Activated T-cell treated with anti-CD3 and anti-CD28 coated beads, Interleukin-2, amount 50 U/mL, for 4 hours (primary cell): ENCODE measurements around the gene C17orf50. TPM values are rescaled to one million over a fixed set of nuclear protein-coding genes. Genes with fewer than 3 reads are reported as not detected.

Experiments used
- ATAC-seq, 2 donors: fragments of 200-7000 bp; cut with Tn5 transposase; one replicate each; pipeline ENCODE4 v1.10.0; 2021
- DNase-seq: peaks from one replicate; pipeline ENCODE4 v3.0.0-alpha.2; 2020
- H3K27me3 Mint-ChIP-seq: one replicate; pipeline ENCODE4 v1.8.0; 2021; ENCODE audit warnings: low read depth, mixed read lengths
- H3K36me3 Mint-ChIP-seq: one replicate; pipeline ENCODE4 v1.8.0; 2022; ENCODE audit warnings: mixed read lengths; ENCODE audit not compliant: insufficient read depth
- H3K4me1 Mint-ChIP-seq: one replicate; pipeline ENCODE4 v1.8.0; 2021; ENCODE audit warnings: low read depth, mixed read lengths
- H3K4me3 Mint-ChIP-seq: one replicate; pipeline ENCODE4 v1.8.0; 2021; ENCODE audit warnings: mild to moderate bottlenecking, moderate library complexity, mixed read lengths
- H3K9me3 Mint-ChIP-seq: one replicate; pipeline ENCODE4 v1.8.0; 2021; ENCODE audit warnings: mixed read lengths
- total RNA-seq, 3 donors: library from RNA; stranded (reverse); gene quantifications; one replicate each; pipeline ENCODE4 v1.2.1, GENCODE V29; 2021

C17orf50 gene
- total RNA-seq, 3 donors from 2014 or later: not detected

- ATAC-seq: no peak
- no peak for DNase-seq
- H3K36me3 Mint-ChIP-seq: no peaks in the 10 kb centered on the region
- no peaks in the 10 kb centered on the region for H3K4me1 Mint-ChIP-seq
- no peak overlapping the region for H3K4me3 Mint-ChIP-seq
- H3K9me3 Mint-ChIP-seq: no peaks in the 10 kb centered on the region
- H3K27me3 Mint-ChIP-seq: peaks cover 1% of the 10 kb centered on the region
Observed at GRCh38 chr17:35757243-35757642, 3.4 kb upstream of the C17orf50 start.

GRCh38 chr17:35761601-35762000 lies 914 bp downstream of the C17orf50 start:
- Mint-ChIP-seq H3K27me3 (no peaks in the 10 kb centered on the region), H3K4me3 (no peak overlapping the region), H3K9me3 (no peaks in the 10 kb centered on the region), H3K4me1 (peaks cover 8% of the 10 kb centered on the region), H3K36me3 (no peaks in the 10 kb centered on the region)
- DNase-seq (no peak), ATAC-seq (no peak)

- H3K36me3 Mint-ChIP-seq: no peaks in the 10 kb centered on the region
- no peaks in the 10 kb centered on the region for H3K27me3 Mint-ChIP-seq
- no peak for DNase-seq
- H3K4me3 Mint-ChIP-seq: peak overlapping the region; percentile 87
- ATAC-seq: no peak
- H3K4me1 Mint-ChIP-seq: peaks cover 8% of the 10 kb centered on the region
- H3K9me3 Mint-ChIP-seq: no peaks in the 10 kb centered on the region
Observed at GRCh38 chr17:35763767-35764122, 3.1 kb downstream of the C17orf50 start.

GRCh38 chr17:35764123-35764991 lies 3.7 kb downstream of the C17orf50 start:
- H3K4me3 Mint-ChIP-seq: peak overlapping the region; percentile 87
- H3K27me3 Mint-ChIP-seq: no peaks in the 10 kb centered on the region
- peaks cover 8% of the 10 kb centered on the region for H3K4me1 Mint-ChIP-seq
- peak; percentile 94 for ATAC-seq
- no peaks in the 10 kb centered on the region for H3K36me3 Mint-ChIP-seq
- peak; percentile 84 for DNase-seq
- H3K9me3 Mint-ChIP-seq: no peaks in the 10 kb centered on the region

GRCh38 chr17:35765086-35765710 lies 4.5 kb downstream of the C17orf50 start:
- ATAC-seq (no peak), DNase-seq (no peak)
- Mint-ChIP-seq H3K4me3 (peak overlapping the region; percentile 87), H3K9me3 (no peaks in the 10 kb centered on the region), H3K27me3 (no peaks in the 10 kb centered on the region), H3K4me1 (peaks cover 8% of the 10 kb centered on the region), H3K36me3 (no peaks in the 10 kb centered on the region)

GRCh38 chr17:35765756-35766488 lies 5.2 kb downstream of the C17orf50 start:
- no peak for DNase-seq
- Mint-ChIP-seq H3K27me3 (no peaks in the 10 kb centered on the region), H3K9me3 (no peaks in the 10 kb centered on the region), H3K4me1 (peaks cover 8% of the 10 kb centered on the region), H3K4me3 (no peak overlapping the region), H3K36me3 (no peaks in the 10 kb centered on the region)
- ATAC-seq: no peak

GRCh38 chr17:35766489-35766877 lies 5.8 kb downstream of the C17orf50 start:
- DNase-seq: no peak
- no peak for ATAC-seq
- Mint-ChIP-seq H3K36me3 (no peaks in the 10 kb centered on the region), H3K4me1 (peaks cover 8% of the 10 kb centered on the region), H3K9me3 (no peaks in the 10 kb centered on the region), H3K27me3 (no peaks in the 10 kb centered on the region), H3K4me3 (no peak overlapping the region)

GRCh38 chr17:35766903-35767510 lies 6.3 kb downstream of the C17orf50 start:
- no peaks in the 10 kb centered on the region for H3K36me3 Mint-ChIP-seq
- peaks cover 8% of the 10 kb centered on the region for H3K4me1 Mint-ChIP-seq
- DNase-seq: peak; percentile 18
- no peak for ATAC-seq
- no peak overlapping the region for H3K4me3 Mint-ChIP-seq
- H3K27me3 Mint-ChIP-seq: no peaks in the 10 kb centered on the region
- H3K9me3 Mint-ChIP-seq: no peaks in the 10 kb centered on the region

- Mint-ChIP-seq H3K27me3 (peaks cover 4% of the 10 kb centered on the region), H3K4me3 (no peak overlapping the region), H3K4me1 (peaks cover 8% of the 10 kb centered on the region), H3K36me3 (no peaks in the 10 kb centered on the region), H3K9me3 (no peaks in the 10 kb centered on the region)
- DNase-seq (no peak), ATAC-seq (no peak)
Observed at GRCh38 chr17:35768797-35769196, 8.1 kb downstream of the C17orf50 start.

- no peaks in the 10 kb centered on the region for H3K36me3 Mint-ChIP-seq
- DNase-seq (no peak), ATAC-seq (no peak)
- no peak overlapping the region for H3K4me3 Mint-ChIP-seq
- H3K9me3 Mint-ChIP-seq: no peaks in the 10 kb centered on the region
- peaks cover 9% of the 10 kb centered on the region for H3K27me3 Mint-ChIP-seq
- peaks cover 2% of the 10 kb centered on the region for H3K4me1 Mint-ChIP-seq
Observed at GRCh38 chr17:35769895-35770486, 9.3 kb downstream of the C17orf50 start.

GRCh38 chr17:35773129-35773528 lies 12.4 kb downstream of the C17orf50 start:
- ATAC-seq (no peak), DNase-seq (no peak)
- Mint-ChIP-seq H3K4me1 (no peaks in the 10 kb centered on the region), H3K27me3 (peaks cover 15% of the 10 kb centered on the region), H3K9me3 (no peaks in the 10 kb centered on the region), H3K36me3 (no peaks in the 10 kb centered on the region), H3K4me3 (no peak overlapping the region)

GRCh38 chr17:35773679-35774425 lies 13.2 kb downstream of the C17orf50 start:
- Mint-ChIP-seq H3K4me3 (no peak overlapping the region), H3K27me3 (peaks cover 15% of the 10 kb centered on the region), H3K9me3 (no peaks in the 10 kb centered on the region), H3K36me3 (no peaks in the 10 kb centered on the region), H3K4me1 (no peaks in the 10 kb centered on the region)
- no peak for DNase-seq
- ATAC-seq: no peak

- H3K9me3 Mint-ChIP-seq: no peaks in the 10 kb centered on the region
- no peak overlapping the region for H3K4me3 Mint-ChIP-seq
- no peaks in the 10 kb centered on the region for H3K36me3 Mint-ChIP-seq
- ATAC-seq (no peak), DNase-seq (no peak)
- H3K4me1 Mint-ChIP-seq: no peaks in the 10 kb centered on the region
- H3K27me3 Mint-ChIP-seq: peaks cover 15% of the 10 kb centered on the region
Observed at GRCh38 chr17:35774499-35774898, 13.8 kb downstream of the C17orf50 start.
